GM06990 (cell line): ENCODE data around the gene MYNN.

ENCODE experiments used
- DNase-seq: peaks from one replicate; pipeline ENCODE4 v3.0.0-alpha.2; 2011; ENCODE audit not compliant: insufficient read length; ENCODE audit errors: extremely low read depth
- H3K27me3 ChIP-seq: replicated peaks from 2 replicates; pipeline ENCODE4 v1.6.0; 2011; ENCODE audit warnings: low read length; ENCODE audit not compliant: control insufficient read depth, insufficient read depth
- H3K36me3 ChIP-seq: 2 replicates; pipeline ENCODE4 v1.5.1; 2011; ENCODE audit warnings: low read length; ENCODE audit not compliant: control insufficient read depth, insufficient read depth
- H3K4me3 ChIP-seq: replicated peaks from 2 replicates; pipeline ENCODE4 v1.5.1; 2011; ENCODE audit warnings: low read depth, mild to moderate bottlenecking, control low read depth, low read length
- CTCF ChIP-seq: IDR thresholded peaks from 2 replicates; pipeline ENCODE4 v1.5.1; 2011; ENCODE audit warnings: low read length, control low read depth, mild to moderate bottlenecking, inconsistent platforms; ENCODE audit not compliant: insufficient read depth, poor library complexity, severe bottlenecking

The MYNN gene

GRCh38 chr3:169750665-169751064 is 22.5 kb upstream of the MYNN start:
- Histone ChIP-seq H3K36me3 (no peaks in the 10 kb centered on the region), H3K4me3 (no peak overlapping the region), H3K27me3 (no peaks in the 10 kb centered on the region; the same call in 1 of the 2 replicates)
- no peak for TF ChIP-seq CTCF
- no peak for DNase-seq

- TF ChIP-seq CTCF = no peak
- Histone ChIP-seq H3K4me3 (no peak overlapping the region), H3K36me3 (no peaks in the 10 kb centered on the region), H3K27me3 (no peaks in the 10 kb centered on the region; the same call in 1 of the 2 replicates)
- no peak for DNase-seq
Observed at GRCh38 chr3:169751875-169752274, 21.3 kb upstream of the MYNN start.

- H3K36me3 ChIP-seq = no peaks in the 10 kb centered on the region
- no peaks in the 10 kb centered on the region for H3K27me3 ChIP-seq
- TF ChIP-seq CTCF = no peak
- no peak overlapping the region for H3K4me3 ChIP-seq
- no peak for DNase-seq
Observed at GRCh38 chr3:169754711-169755110, 18.5 kb upstream of the MYNN start.

- no peak for TF ChIP-seq CTCF
- DNase-seq = no peak
- H3K27me3 ChIP-seq = no peaks in the 10 kb centered on the region
Observed at GRCh38 chr3:169755488-169755887, 17.7 kb upstream of the MYNN start.

GRCh38 chr3:169758359-169758994 is 14.7 kb upstream of the MYNN start:
- H3K4me3 ChIP-seq = no peak overlapping the region
- DNase-seq = no peak
- TF ChIP-seq CTCF = no peak

More at GRCh38 chr3:169755488-169755887, 17.7 kb upstream of the MYNN start:
- no peak overlapping the region for H3K4me3 ChIP-seq
- H3K36me3 ChIP-seq = no peaks in the 10 kb centered on the region

GRCh38 chr3:169759256-169759655 is 13.9 kb upstream of the MYNN start:
- TF ChIP-seq CTCF = no peak
- H3K4me3 ChIP-seq = no peak overlapping the region
- no peaks in the 10 kb centered on the region for H3K36me3 ChIP-seq
- peak; percentile 69 for DNase-seq
- H3K27me3 ChIP-seq = no peaks in the 10 kb centered on the region

More at GRCh38 chr3:169758359-169758994, 14.7 kb upstream of the MYNN start:
- H3K27me3 ChIP-seq = no peaks in the 10 kb centered on the region
- H3K36me3 ChIP-seq = no peaks in the 10 kb centered on the region
